ENCODE results near the gene LHX3.

DNA sequence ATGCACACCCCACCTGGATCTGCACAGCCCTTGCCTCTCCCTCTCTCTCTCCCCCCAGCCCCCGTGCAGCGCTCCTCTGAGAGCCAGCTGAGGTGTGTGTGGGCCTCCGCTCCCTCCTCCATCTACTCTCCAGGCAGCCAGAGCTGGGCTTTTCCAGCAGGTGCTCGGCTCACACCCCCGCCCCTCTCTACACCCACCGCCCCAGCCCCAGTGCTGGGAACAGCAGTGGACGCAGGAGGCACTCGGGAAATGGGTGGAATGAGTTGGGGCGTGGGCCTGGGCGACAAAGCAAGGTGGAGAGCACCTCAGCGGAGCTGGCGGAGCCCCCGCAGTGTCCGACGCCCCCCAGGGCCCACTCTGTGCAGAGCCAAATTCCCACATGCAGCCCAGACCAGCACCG lies 13.3 kb upstream of the LHX3 start:
- TF ChIP-seq NFE2L2 (IDR thresholded peaks at IDR 0.05; ENCODE audit: low read depth, low read length) (no peak), POLR2A (IDR thresholded peaks at IDR 0.05; ENCODE audit: low read depth, low read length) (no peak), MAZ (IDR thresholded peaks at IDR 0.05; ENCODE audit: borderline replicate concordance, low read depth, low read length) (no peak), CEBPB (IDR thresholded peaks at IDR 0.05; ENCODE audit: low read depth, low read length) (no peak), BHLHE40 (IDR thresholded peaks at IDR 0.05; ENCODE audit: low read depth, low read length) (no peak), MAFK (IDR thresholded peaks at IDR 0.05; ENCODE audit: low read depth, low read length) (no peak), SMC3 (IDR thresholded peaks at IDR 0.05; ENCODE audit: low read depth, low read length) (no peak), FOS (IDR thresholded peaks at IDR 0.05; ENCODE audit: low read depth, low read length) (no peak), CHD1 (IDR thresholded peaks at IDR 0.05; ENCODE audit: low read depth, low read length) (no peak), MXI1 (IDR thresholded peaks at IDR 0.05; ENCODE audit: borderline replicate concordance, low read depth, low read length) (no peak)
- TF ChIP-seq, protein P1, sequence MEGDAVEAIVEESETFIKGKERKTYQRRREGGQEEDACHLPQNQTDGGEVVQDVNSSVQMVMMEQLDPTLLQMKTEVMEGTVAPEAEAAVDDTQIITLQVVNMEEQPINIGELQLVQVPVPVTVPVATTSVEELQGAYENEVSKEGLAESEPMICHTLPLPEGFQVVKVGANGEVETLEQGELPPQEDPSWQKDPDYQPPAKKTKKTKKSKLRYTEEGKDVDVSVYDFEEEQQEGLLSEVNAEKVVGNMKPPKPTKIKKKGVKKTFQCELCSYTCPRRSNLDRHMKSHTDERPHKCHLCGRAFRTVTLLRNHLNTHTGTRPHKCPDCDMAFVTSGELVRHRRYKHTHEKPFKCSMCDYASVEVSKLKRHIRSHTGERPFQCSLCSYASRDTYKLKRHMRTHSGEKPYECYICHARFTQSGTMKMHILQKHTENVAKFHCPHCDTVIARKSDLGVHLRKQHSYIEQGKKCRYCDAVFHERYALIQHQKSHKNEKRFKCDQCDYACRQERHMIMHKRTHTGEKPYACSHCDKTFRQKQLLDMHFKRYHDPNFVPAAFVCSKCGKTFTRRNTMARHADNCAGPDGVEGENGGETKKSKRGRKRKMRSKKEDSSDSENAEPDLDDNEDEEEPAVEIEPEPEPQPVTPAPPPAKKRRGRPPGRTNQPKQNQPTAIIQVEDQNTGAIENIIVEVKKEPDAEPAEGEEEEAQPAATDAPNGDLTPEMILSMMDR (conservative IDR thresholded peaks at IDR 0.05; ENCODE audit: low read depth, low read length), result no peak
- TF ChIP-seq, protein P2, sequence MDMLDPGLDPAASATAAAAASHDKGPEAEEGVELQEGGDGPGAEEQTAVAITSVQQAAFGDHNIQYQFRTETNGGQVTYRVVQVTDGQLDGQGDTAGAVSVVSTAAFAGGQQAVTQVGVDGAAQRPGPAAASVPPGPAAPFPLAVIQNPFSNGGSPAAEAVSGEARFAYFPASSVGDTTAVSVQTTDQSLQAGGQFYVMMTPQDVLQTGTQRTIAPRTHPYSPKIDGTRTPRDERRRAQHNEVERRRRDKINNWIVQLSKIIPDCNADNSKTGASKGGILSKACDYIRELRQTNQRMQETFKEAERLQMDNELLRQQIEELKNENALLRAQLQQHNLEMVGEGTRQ (IDR thresholded peaks at IDR 0.05; ENCODE audit: low read depth, low read length), result no peak
- TF ChIP-seq, protein P3, sequence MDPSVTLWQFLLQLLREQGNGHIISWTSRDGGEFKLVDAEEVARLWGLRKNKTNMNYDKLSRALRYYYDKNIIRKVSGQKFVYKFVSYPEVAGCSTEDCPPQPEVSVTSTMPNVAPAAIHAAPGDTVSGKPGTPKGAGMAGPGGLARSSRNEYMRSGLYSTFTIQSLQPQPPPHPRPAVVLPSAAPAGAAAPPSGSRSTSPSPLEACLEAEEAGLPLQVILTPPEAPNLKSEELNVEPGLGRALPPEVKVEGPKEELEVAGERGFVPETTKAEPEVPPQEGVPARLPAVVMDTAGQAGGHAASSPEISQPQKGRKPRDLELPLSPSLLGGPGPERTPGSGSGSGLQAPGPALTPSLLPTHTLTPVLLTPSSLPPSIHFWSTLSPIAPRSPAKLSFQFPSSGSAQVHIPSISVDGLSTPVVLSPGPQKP (IDR thresholded peaks at IDR 0.05; ENCODE audit: borderline replicate concordance, low read depth, low read length), result no peak

Measured in IMR-90 (cell line).